ENCODE measurements around the gene CASK.

CASK gene

GRCh38 chrX:41881166-41881565 lies 42.2 kb downstream of the CASK start:
- peaks cover 20% of the 10 kb centered on the region for H3K4me1 Mint-ChIP-seq
- H3K9me3 Mint-ChIP-seq, result no peaks in the 10 kb centered on the region
- no peak overlapping the region for H3K4me3 Mint-ChIP-seq
- ATAC-seq (no peak), DNase-seq (ENCODE audit: low spot score in 2 of 2) (no peak)
- no peak overlapping the region for H3K27ac Mint-ChIP-seq
- no peaks in the 10 kb centered on the region for H3K36me3 Mint-ChIP-seq

DNA sequence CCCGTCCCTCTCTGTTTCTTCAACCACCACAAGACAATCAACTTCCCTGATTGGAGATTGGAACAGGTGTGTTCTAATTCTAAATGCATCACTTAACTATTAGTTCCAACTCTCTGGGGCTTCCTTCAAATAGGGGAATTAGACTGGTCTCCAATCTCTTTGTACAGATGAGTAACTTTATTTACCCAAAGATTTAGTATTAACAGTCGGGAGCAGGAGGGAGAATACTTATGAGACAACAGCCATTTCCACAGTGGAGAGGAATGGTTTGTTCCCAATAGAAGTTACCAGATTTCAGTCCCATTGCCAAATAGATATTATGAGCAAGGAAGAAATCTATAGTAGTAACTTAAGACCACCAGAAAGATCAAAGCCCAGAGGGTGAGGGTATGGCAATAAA lies 46.2 kb downstream of the CASK start:
- no peak for ATAC-seq
- no peak overlapping the region for H3K4me3 Mint-ChIP-seq
- H3K9me3 Mint-ChIP-seq, result no peaks in the 10 kb centered on the region
- H3K4me1 Mint-ChIP-seq, result peaks cover 25% of the 10 kb centered on the region
- H3K27ac Mint-ChIP-seq, result no peak overlapping the region
- no peak for DNase-seq (ENCODE audit: low spot score in 2 of 2)
- no peaks in the 10 kb centered on the region for H3K36me3 Mint-ChIP-seq

DNA sequence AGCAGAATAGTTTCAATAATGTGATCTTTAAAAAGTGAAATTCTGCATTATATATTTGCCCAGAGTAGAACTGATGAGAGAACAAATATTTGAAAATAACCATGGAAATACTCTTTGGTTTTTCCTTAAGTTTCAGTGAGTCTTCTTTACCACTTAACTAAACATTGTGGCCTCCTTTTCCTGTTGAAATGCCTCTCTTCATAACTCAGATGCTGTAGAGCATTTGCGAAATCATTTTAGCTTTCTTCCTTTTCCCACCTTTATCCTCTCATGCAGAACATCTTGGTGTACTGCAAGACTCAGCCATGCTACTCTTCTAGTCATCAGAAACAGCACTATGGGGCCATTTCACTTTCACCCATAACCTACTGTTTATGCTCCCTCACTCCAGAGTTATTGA lies 48.2 kb downstream of the CASK start:
- DNase-seq (ENCODE audit: low spot score in 2 of 2) (no peak), ATAC-seq (no peak)
- peaks cover 24% of the 10 kb centered on the region for H3K4me1 Mint-ChIP-seq
- H3K27ac Mint-ChIP-seq, result no peak overlapping the region
- no peaks in the 10 kb centered on the region for H3K9me3 Mint-ChIP-seq
- no peaks in the 10 kb centered on the region for H3K36me3 Mint-ChIP-seq
- H3K4me3 Mint-ChIP-seq, result no peak overlapping the region

- no peak for ATAC-seq
- H3K4me1 Mint-ChIP-seq, result peaks cover 44% of the 10 kb centered on the region
- H3K36me3 Mint-ChIP-seq, result no peaks in the 10 kb centered on the region
- no peak overlapping the region for H3K4me3 Mint-ChIP-seq
- no peaks in the 10 kb centered on the region for H3K9me3 Mint-ChIP-seq
- peak overlapping the region; percentile 24 for H3K27ac Mint-ChIP-seq
- no peak for DNase-seq (ENCODE audit: low spot score in 2 of 2)
Observed at GRCh38 chrX:41870719-41871151, 52.6 kb downstream of the CASK start.

DNA sequence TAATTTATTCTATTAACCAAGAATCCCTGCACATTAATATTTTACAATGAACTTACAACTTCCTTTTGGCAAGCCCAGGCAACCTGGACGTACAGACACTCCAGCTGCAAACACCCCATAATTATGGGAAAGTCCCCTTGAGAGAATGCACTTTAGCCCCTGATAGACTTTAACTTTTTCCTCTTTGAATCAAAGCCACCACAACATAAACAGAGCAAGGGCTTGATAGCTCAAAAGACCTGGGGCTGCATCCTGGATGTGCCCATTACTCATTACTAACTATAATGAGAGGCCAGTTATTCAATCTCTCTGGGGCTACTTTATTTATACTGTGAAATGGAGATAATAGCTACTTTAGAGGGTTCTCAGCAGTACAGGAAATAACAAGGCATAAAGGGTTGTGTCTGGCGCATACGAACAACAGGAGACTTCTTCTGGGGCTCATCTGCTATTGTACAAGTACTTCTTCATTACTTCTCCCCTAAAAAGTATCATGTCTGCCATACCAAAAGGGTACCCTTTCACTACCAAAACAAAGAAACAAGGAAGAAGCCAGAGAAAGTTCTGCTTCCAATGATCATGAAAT lies 54.9 kb downstream of the CASK start:
- Mint-ChIP-seq H3K4me3 (no peak overlapping the region), H3K4me1 (peaks cover 51% of the 10 kb centered on the region), H3K9me3 (no peaks in the 10 kb centered on the region), H3K27ac (peak overlapping the region; percentile 20), H3K36me3 (no peaks in the 10 kb centered on the region)
- ATAC-seq (no peak), DNase-seq (ENCODE audit: low spot score in 2 of 2) (no peak)

DNA sequence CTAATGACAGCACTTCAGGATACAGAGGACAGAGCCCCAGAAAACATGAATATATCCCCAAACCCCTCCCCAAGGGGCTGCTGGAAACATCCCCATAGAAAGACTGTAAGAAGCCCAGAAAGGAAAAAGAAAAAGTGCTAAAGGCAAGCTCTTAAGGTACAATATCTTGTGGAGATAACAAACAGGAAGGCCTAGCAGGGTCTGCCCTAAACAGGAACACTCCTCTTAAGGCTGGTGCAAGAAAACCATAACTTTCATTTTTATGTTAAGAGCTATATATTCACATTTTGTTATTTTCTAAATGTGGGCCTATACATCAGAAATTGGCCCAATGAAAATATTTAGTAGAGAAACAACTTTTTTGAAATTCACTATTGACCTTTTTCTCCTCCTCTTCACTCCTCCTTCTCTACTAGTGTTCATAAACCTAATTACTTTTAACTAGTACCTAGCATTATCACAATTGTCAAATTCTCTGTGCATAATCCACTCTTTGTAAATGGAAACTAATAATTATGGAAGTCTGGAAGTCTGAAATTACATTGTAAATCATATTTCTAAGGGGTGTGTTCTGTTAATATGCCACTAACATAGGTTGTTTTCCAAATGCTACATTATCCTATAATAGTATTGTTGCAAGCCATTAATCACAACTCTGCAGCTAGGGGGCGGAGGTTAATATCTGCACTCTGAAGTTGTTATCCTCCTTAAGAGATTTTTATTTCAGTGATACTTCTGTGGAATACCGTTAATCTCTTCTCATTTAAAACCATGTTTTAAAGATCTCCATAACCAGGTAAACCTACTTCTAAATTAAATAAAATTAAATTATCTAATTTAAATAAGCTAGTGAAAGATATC lies 59.8 kb downstream of the CASK start:
- H3K9me3 Mint-ChIP-seq, result no peaks in the 10 kb centered on the region
- peak overlapping the region; percentile 88 for H3K27ac Mint-ChIP-seq
- no peaks in the 10 kb centered on the region for H3K36me3 Mint-ChIP-seq
- H3K4me1 Mint-ChIP-seq, result peaks cover 46% of the 10 kb centered on the region
- DNase-seq (ENCODE audit: low spot score in 2 of 2), result no peak
- H3K4me3 Mint-ChIP-seq, result no peak overlapping the region
- no peak for ATAC-seq

DNA sequence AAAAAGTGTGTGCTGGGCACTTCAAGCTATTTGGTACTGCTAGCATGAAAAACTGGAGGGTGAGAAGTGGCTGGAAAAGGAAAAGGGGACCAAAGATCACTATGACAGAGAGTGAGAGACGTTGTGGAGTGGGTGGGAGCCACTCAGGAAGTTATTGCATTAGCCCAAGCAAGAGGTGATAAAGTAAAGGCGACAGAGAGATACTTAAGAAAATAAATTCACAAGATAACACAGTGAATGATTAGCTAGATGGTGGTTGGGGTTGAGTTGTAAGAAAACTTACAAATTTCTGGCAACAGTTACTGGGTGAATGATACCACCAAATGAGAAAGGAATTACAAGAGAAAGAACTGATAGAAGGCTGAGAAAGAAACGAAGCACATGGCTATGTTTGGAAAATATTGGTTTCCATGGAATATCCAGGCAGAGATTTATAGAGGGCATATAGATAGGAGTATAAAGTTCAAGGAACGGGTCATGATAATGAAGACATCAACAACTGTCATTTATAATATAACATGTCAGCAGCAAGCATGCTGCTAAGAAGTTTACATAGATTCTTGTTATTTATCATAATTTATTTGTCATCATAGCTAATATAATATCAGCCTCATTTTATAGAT lies 60.7 kb downstream of the CASK start:
- Mint-ChIP-seq H3K9me3 (no peaks in the 10 kb centered on the region), H3K27ac (peak overlapping the region; percentile 88), H3K4me3 (peak overlapping the region; percentile 22), H3K36me3 (no peaks in the 10 kb centered on the region), H3K4me1 (peaks cover 44% of the 10 kb centered on the region)
- DNase-seq (ENCODE audit: low spot score in 2 of 2) (no peak), ATAC-seq (no peak)

DNA sequence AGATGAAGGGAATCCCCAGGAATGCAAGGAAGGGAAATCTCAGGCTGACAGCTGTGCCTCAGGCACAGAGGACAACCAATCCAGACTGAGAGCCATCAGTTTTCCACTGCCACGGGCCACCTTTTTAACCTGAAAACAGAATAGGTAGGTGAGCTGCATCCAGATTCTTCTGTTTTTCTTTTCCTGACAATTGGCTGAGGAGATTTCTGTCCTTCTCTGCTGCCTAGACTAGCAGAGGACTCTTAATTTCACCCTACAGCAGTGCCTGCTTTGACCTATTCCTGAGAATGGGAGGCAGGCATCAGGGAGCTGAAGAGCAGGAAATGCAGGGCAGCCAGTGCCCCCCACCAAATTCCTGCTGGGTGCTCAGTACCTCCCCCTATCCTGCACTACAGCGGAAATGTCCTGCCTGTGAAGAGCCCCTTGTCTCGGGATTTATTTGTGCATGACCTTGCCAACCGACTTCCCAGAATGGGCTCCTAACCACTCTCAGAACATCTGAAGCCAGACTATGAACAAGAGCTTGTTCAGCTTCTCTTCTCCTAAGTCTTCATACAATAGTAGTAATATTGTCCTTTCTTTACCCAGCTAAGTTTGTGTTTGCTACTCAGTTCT lies 65.1 kb downstream of the CASK start:
- Mint-ChIP-seq H3K36me3 (no peaks in the 10 kb centered on the region), H3K4me3 (no peak overlapping the region), H3K27ac (no peak overlapping the region), H3K9me3 (no peaks in the 10 kb centered on the region), H3K4me1 (peaks cover 37% of the 10 kb centered on the region)
- no peak for DNase-seq (ENCODE audit: low spot score in 2 of 2)
- no peak for ATAC-seq

- DNase-seq (ENCODE audit: low spot score in 2 of 2), result no peak
- peak overlapping the region; percentile 29 for H3K27ac Mint-ChIP-seq
- H3K4me3 Mint-ChIP-seq, result no peak overlapping the region
- no peaks in the 10 kb centered on the region for H3K9me3 Mint-ChIP-seq
- peaks cover 31% of the 10 kb centered on the region for H3K4me1 Mint-ChIP-seq
- peaks cover 5% of the 10 kb centered on the region for H3K36me3 Mint-ChIP-seq
- no peak for ATAC-seq
Observed at GRCh38 chrX:41857670-41858069, 65.7 kb downstream of the CASK start.

DNA sequence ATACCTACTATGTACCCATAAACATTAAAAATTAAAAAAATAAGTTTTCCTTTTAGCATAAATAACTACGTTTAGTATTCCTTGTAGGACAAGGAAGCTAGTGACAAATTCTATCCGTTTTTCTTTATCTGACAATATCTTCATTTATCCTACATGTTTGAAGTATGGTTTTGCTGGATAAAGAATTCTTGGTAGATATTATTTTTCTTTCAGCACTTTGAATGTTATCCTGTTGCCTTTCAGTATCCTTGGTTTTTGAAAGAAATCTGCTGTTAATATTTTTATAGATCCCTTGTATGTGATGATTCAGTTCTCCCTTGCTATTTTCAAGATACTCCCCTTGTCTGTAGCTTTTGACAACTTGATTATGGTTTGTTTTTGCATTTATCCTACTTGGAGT lies 76.6 kb downstream of the CASK start:
- no peak overlapping the region for H3K27ac Mint-ChIP-seq
- H3K9me3 Mint-ChIP-seq, result peaks cover 16% of the 10 kb centered on the region
- ATAC-seq, result no peak
- no peaks in the 10 kb centered on the region for H3K4me1 Mint-ChIP-seq
- H3K4me3 Mint-ChIP-seq, result no peak overlapping the region
- DNase-seq (ENCODE audit: low spot score in 2 of 2), result no peak
- H3K36me3 Mint-ChIP-seq, result peaks cover 40% of the 10 kb centered on the region

GRCh38 chrX:41837270-41837944 lies 85.9 kb downstream of the CASK start:
- H3K27ac Mint-ChIP-seq, result no peak overlapping the region

GRCh38 chrX:41828826-41829225 lies 94.5 kb downstream of the CASK start:
- H3K27ac Mint-ChIP-seq, result peak overlapping the region; percentile 4
- H3K4me3 Mint-ChIP-seq, result no peak overlapping the region
- no peaks in the 10 kb centered on the region for H3K9me3 Mint-ChIP-seq
- H3K4me1 Mint-ChIP-seq, result peaks cover 14% of the 10 kb centered on the region
- H3K36me3 Mint-ChIP-seq, result no peaks in the 10 kb centered on the region
- ATAC-seq (no peak), DNase-seq (ENCODE audit: low spot score in 2 of 2) (no peak)

More at GRCh38 chrX:41837270-41837944, 85.9 kb downstream of the CASK start:
- ATAC-seq (peak; percentile 45), DNase-seq (ENCODE audit: low spot score in 2 of 2) (no peak)
- no peak overlapping the region for H3K4me3 Mint-ChIP-seq
- no peaks in the 10 kb centered on the region for H3K9me3 Mint-ChIP-seq
- no peaks in the 10 kb centered on the region for H3K36me3 Mint-ChIP-seq
- peaks cover 15% of the 10 kb centered on the region for H3K4me1 Mint-ChIP-seq

DNA sequence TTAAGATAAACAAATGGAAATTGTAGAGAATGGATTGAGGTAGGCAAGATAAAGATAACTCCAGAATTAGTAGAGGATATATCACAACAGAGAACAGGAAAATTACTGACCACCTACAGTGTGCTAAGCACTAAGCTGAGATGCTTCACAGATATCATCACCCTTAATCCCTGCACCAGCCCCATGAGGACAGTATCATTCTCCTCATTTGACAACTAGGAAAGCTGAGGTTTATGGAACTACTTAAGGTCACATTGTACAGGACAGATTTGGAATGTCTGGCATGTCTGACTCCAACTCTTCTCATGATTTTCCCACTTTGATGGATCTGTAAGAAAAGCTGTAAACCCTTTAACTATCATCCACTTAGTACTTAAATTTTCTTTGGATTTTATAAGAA lies 95.5 kb downstream of the CASK start:
- DNase-seq (ENCODE audit: low spot score in 2 of 2) (no peak), ATAC-seq (no peak)
- H3K27ac Mint-ChIP-seq, result no peak overlapping the region
- peaks cover 6% of the 10 kb centered on the region for H3K36me3 Mint-ChIP-seq
- H3K9me3 Mint-ChIP-seq, result peaks cover 3% of the 10 kb centered on the region
- peaks cover 22% of the 10 kb centered on the region for H3K4me1 Mint-ChIP-seq
- H3K4me3 Mint-ChIP-seq, result no peak overlapping the region

- H3K4me3 Mint-ChIP-seq, result no peak overlapping the region
- no peak overlapping the region for H3K27ac Mint-ChIP-seq
- H3K4me1 Mint-ChIP-seq, result peaks cover 30% of the 10 kb centered on the region
- peaks cover 6% of the 10 kb centered on the region for H3K36me3 Mint-ChIP-seq
- peaks cover 3% of the 10 kb centered on the region for H3K9me3 Mint-ChIP-seq
- DNase-seq (ENCODE audit: low spot score in 2 of 2) (no peak), ATAC-seq (no peak)
Observed at GRCh38 chrX:41825796-41826195, 97.6 kb downstream of the CASK start.

DNA sequence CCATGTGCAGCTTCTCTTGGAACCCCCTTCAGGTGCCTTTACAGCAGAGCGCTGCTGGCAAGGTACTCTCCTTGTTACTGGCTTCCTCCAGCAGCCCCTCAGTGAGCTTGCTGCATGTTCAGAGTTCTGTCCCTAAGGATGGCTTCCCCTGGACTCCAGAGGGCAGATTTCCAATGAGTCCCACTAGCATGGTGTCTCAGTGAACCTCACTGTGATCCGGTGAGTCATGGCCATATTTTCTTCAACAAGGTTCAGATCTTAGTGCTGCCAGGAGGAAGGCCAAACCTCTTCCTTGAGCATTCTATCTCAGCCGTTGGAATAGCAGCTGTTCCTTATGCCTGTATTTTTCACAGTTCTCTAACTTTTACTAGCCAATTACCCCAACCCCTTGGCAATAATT lies 98.8 kb downstream of the CASK start:
- ATAC-seq, result no peak
- Mint-ChIP-seq H3K9me3 (peaks cover 3% of the 10 kb centered on the region), H3K36me3 (peaks cover 6% of the 10 kb centered on the region), H3K4me3 (no peak overlapping the region), H3K27ac (no peak overlapping the region), H3K4me1 (peaks cover 30% of the 10 kb centered on the region)
- no peak for DNase-seq (ENCODE audit: low spot score in 2 of 2)
